ENCODE measurements around the gene TMPRSS6. TPM values are rescaled to one million over a fixed set of nuclear protein-coding genes. Genes with fewer than 3 reads are reported as not detected.

Gene TMPRSS6
- total RNA-seq, 1 donor from 2014 or later, result not detected

DNA sequence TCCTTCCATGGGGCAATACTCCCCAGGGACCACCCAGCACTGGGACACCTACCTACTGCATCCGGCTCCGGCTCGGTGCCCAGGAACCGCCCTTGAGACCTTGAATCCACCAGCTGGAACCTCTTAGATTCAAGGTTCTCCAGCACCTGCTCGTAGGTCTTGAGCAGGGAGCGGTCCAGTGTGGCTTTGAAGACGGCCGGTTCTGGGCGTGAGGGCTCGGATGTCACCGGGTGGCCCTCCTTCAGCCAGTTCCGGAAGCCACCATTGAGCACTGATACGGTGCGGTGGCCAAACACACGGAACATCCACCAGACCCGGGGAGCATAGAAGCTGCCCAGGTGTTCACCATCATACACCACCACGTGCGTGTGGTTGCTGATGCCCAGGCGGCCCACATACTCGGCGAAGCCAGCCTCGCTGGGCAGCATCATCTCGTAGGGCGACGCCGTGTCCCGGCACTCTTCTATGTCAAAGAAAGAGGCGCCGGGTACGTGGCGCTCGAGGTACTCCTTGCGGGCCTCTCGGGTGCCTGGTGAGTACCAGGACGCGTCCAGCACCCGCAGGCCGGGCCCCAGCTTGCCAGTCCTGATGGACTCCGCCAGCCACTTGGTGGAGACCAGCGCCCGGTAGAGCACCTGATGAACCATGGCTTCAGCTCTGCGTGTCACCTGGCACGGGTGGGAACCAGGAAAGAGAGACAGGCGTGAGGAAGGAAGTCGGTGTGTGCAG, 91.3 kb downstream of the TMPRSS6 start:
- DNase-seq, result no peak
- Histone ChIP-seq H3K27ac (replicated peaks) (peak overlapping the region; percentile 99), H3K9me3 (replicated peaks) (no peaks in the 10 kb centered on the region), H3K4me3 (peak overlapping the region; percentile 98), H3K27me3 (ENCODE audit: low read depth) (no peaks in the 10 kb centered on the region), H3K4me1 (peaks cover 85% of the 10 kb centered on the region), H3K36me3 (peaks cover 3% of the 10 kb centered on the region)
- TF ChIP-seq, protein P1, sequence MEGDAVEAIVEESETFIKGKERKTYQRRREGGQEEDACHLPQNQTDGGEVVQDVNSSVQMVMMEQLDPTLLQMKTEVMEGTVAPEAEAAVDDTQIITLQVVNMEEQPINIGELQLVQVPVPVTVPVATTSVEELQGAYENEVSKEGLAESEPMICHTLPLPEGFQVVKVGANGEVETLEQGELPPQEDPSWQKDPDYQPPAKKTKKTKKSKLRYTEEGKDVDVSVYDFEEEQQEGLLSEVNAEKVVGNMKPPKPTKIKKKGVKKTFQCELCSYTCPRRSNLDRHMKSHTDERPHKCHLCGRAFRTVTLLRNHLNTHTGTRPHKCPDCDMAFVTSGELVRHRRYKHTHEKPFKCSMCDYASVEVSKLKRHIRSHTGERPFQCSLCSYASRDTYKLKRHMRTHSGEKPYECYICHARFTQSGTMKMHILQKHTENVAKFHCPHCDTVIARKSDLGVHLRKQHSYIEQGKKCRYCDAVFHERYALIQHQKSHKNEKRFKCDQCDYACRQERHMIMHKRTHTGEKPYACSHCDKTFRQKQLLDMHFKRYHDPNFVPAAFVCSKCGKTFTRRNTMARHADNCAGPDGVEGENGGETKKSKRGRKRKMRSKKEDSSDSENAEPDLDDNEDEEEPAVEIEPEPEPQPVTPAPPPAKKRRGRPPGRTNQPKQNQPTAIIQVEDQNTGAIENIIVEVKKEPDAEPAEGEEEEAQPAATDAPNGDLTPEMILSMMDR (IDR thresholded peaks at IDR 0.05; ENCODE audit: borderline replicate concordance), result no peak
- intact Hi-C loops (cut with micrococcal nuclease), result no loop called here

- H3K27ac ChIP-seq (replicated peaks), result peak overlapping the region; percentile 99
- H3K36me3 ChIP-seq, result peaks cover 3% of the 10 kb centered on the region
- H3K27me3 ChIP-seq (ENCODE audit: low read depth), result no peaks in the 10 kb centered on the region
- DNase-seq, result no peak
- H3K4me3 ChIP-seq, result peak overlapping the region; percentile 98
- TF ChIP-seq, protein P1 (IDR thresholded peaks at IDR 0.05; ENCODE audit: borderline replicate concordance), result no peak
- peaks cover 85% of the 10 kb centered on the region for H3K4me1 ChIP-seq
- no peaks in the 10 kb centered on the region for H3K9me3 ChIP-seq (replicated peaks)
- intact Hi-C loops (cut with micrococcal nuclease), result no loop called here
Observed at GRCh38 chr22:37017356-37017755, 92.2 kb downstream of the TMPRSS6 start.

- peak overlapping the region; percentile 99 for H3K27ac ChIP-seq (replicated peaks)
- peaks cover 85% of the 10 kb centered on the region for H3K4me1 ChIP-seq
- H3K9me3 ChIP-seq (replicated peaks), result no peaks in the 10 kb centered on the region
Observed at GRCh38 chr22:37016134-37016910, 93.2 kb downstream of the TMPRSS6 start.

DNA sequence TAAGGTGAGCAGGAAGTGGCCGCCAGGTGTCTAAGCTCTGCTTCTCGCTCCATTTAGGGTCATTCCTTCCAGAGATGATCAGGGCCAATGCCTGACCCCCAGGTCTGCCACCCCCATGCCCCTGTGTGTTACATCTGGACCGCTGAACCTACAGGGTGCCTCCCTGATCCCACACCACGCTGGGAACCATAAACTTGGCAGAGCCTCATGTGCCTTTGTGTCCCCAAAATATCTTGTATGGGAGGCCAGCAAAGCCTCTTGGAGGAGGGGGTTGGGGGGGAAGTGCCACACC, 94.0 kb downstream of the TMPRSS6 start:
- Histone ChIP-seq H3K4me3 (no peak overlapping the region), H3K9me3 (replicated peaks) (no peaks in the 10 kb centered on the region), H3K27me3 (ENCODE audit: low read depth) (no peaks in the 10 kb centered on the region), H3K4me1 (peaks cover 85% of the 10 kb centered on the region), H3K36me3 (peaks cover 3% of the 10 kb centered on the region), H3K27ac (replicated peaks) (no peak overlapping the region)
- TF ChIP-seq, protein P1 (IDR thresholded peaks at IDR 0.05; ENCODE audit: borderline replicate concordance), result no peak
- intact Hi-C loops (cut with micrococcal nuclease), result no loop called here
- DNase-seq, result no peak

More at GRCh38 chr22:37016134-37016910, 93.2 kb downstream of the TMPRSS6 start:
- H3K27me3 ChIP-seq (ENCODE audit: low read depth), result no peaks in the 10 kb centered on the region
- H3K4me3 ChIP-seq, result peak overlapping the region; percentile 98
- peaks cover 3% of the 10 kb centered on the region for H3K36me3 ChIP-seq
- TF ChIP-seq, protein P1 (IDR thresholded peaks at IDR 0.05; ENCODE audit: borderline replicate concordance), result no peak
- no peak for DNase-seq
- intact Hi-C loops (cut with micrococcal nuclease), result no loop called here

Other genes with a start within 250 kb of the TMPRSS6 start
- 5.5 TPM for gene NCF4, start 248.7 kb downstream of the TMPRSS6 start, total RNA-seq
- gene CSF2RB, start 196.1 kb downstream of the TMPRSS6 start, total RNA-seq, result 2.8 TPM
- gene TST, start 90.3 kb downstream of the TMPRSS6 start, total RNA-seq, result 39.8 TPM
- 58.3 TPM for gene MPST, start 90.0 kb downstream of the TMPRSS6 start, total RNA-seq
- 14.3 TPM for gene KCTD17, start 58.0 kb downstream of the TMPRSS6 start, total RNA-seq
- 0.99 TPM for gene IL2RB, start 40.2 kb upstream of the TMPRSS6 start, total RNA-seq
- 1.3 TPM for gene C1QTNF6, start 78.5 kb upstream of the TMPRSS6 start, total RNA-seq
- not detected for gene SSTR3, start 102.8 kb upstream of the TMPRSS6 start, total RNA-seq
- gene RAC2, start 134.6 kb upstream of the TMPRSS6 start, total RNA-seq, result 1.8 TPM
- gene CYTH4, start 172.8 kb upstream of the TMPRSS6 start, total RNA-seq, result 4.8 TPM